Uterus (tissue), 4 donors: ENCODE measurements around the gene PTPRG. TPM values are rescaled to one million over a fixed set of nuclear protein-coding genes. Genes with fewer than 3 reads are reported as not detected.

Source experiments
- DNase-seq, 2 donors: peaks; one replicate each; pipeline ENCODE4 v3.0.0-alpha.2; 2019 to 2020
- H3K27ac ChIP-seq, 2 donors: fragments of 200-600 bp; sonication (generic); 1 replicate in 1 of 2; 2 replicates in 1 of 2; pipeline ENCODE4 v1.5.1; 2016 to 2018
- H3K27me3 ChIP-seq, 2 donors: fragments of 200-600 bp; sonication (generic); one replicate each; pipeline ENCODE4 v1.5.1; 2018 to 2019; ENCODE audit warnings: control low read depth in 1 of 2
- H3K36me3 ChIP-seq, 2 donors: fragments of 200-600 bp; sonication (generic); one replicate each; pipeline ENCODE4 v1.5.1; 2019; ENCODE audit warnings: control low read depth in 1 of 2
- H3K4me1 ChIP-seq, 2 donors: fragments of 200-600 bp; sonication (generic); one replicate each; pipeline ENCODE4 v1.5.1; 2018 to 2019; ENCODE audit warnings: control low read depth in 1 of 2
- H3K4me3 ChIP-seq, 2 donors: fragments of 200-600 bp; sonication (generic); 1 replicate in 1 of 2; 2 replicates in 1 of 2; pipeline ENCODE4 v1.5.1; 2018 to 2019; ENCODE audit warnings: mild to moderate bottlenecking in 1 of 2
- H3K9me3 ChIP-seq, 2 donors: fragments of 200-600 bp; sonication (generic); one replicate each; pipeline ENCODE4 v1.5.1; 2019; ENCODE audit warnings: control low read depth in 1 of 2
- CTCF ChIP-seq, 4 experiments: fragments of 200-600 bp in 2 of 4; fragments of 450-650 bp in 2 of 4; sonication (generic) in 2 of 4; IDR thresholded peaks; one replicate each; pipeline ENCODE4 v1.5.1; 2016 to 2019; ENCODE audit warnings: antibody characterized with exemption in 4 of 4, mild to moderate bottlenecking in 2 of 4, moderate library complexity in 1 of 4
- POLR2A ChIP-seq, 2 donors: fragments of 450-650 bp; IDR thresholded peaks; one replicate each; pipeline ENCODE4 v1.6.1; 2016; ENCODE audit warnings: antibody characterized with exemption in 2 of 2, mild to moderate bottlenecking in 1 of 2, moderate library complexity in 1 of 2
- intact Hi-C: fragments of 100-400 bp; cut with DNase I; formaldehyde crosslinking; loops from one replicate; pipeline ENCODE4 v1.15.1; 2023; ENCODE audit warnings: low total_unique reads
- total RNA-seq, 4 donors: library from RNA; depleted of rRNA in 3 of 4; stranded (reverse); fragments of >200 nt in 3 of 4; gene quantifications; one replicate each; pipeline versions ENCODE4 v1.1.0 to v1.2.4, GENCODE V29; 2014 to 2023
- donor health status: DM: yes; HTN: yes; CAD: no.

Gene PTPRG
- total RNA-seq, 4 donors from 2014 or later, result 43.5 to 136 (median 62.6) TPM

- Histone ChIP-seq H3K36me3 (no peaks in the 10 kb centered on the region), H3K4me1 (no peaks in the 10 kb centered on the region), H3K27me3 (no peaks in the 10 kb centered on the region), H3K4me3 (no peak overlapping the region), H3K9me3 (no peaks in the 10 kb centered on the region), H3K27ac (no peak overlapping the region)
- intact Hi-C loops, result no loop called here
- DNase-seq, result no peak
- TF ChIP-seq CTCF (IDR thresholded peaks at IDR 0.05), result no peak
- no peak for TF ChIP-seq POLR2A (IDR thresholded peaks at IDR 0.05)
These were observed 11.5 kb downstream of the PTPRG start for GRCh38 chr3:61572879-61573278.

- Histone ChIP-seq H3K9me3 (no peaks in the 10 kb centered on the region), H3K27me3 (no peaks in the 10 kb centered on the region), H3K36me3 (no peaks in the 10 kb centered on the region), H3K4me3 (no peak overlapping the region), H3K4me1 (no peaks in the 10 kb centered on the region), H3K27ac (no peak overlapping the region)
- TF ChIP-seq CTCF (IDR thresholded peaks at IDR 0.05), result no peak
- no peak for TF ChIP-seq POLR2A (IDR thresholded peaks at IDR 0.05)
- DNase-seq, result no peak
- intact Hi-C loops, result no loop called here
These were observed 12.1 kb downstream of the PTPRG start for GRCh38 chr3:61573441-61573840.

GRCh38 chr3:61574854-61575253, 13.5 kb downstream of the PTPRG start:
- H3K27ac ChIP-seq, result no peak overlapping the region
- DNase-seq, result no peak
- H3K4me3 ChIP-seq, result no peak overlapping the region
- H3K4me1 ChIP-seq, result no peaks in the 10 kb centered on the region
- H3K36me3 ChIP-seq, result no peaks in the 10 kb centered on the region
- no peaks in the 10 kb centered on the region for H3K27me3 ChIP-seq
- TF ChIP-seq CTCF (IDR thresholded peaks at IDR 0.05) (no peak), POLR2A (IDR thresholded peaks at IDR 0.05) (no peak)
- H3K9me3 ChIP-seq, result no peaks in the 10 kb centered on the region
- intact Hi-C loops, result no loop called here

- no peak for DNase-seq
- Histone ChIP-seq H3K4me1 (no peaks in the 10 kb centered on the region), H3K9me3 (no peaks in the 10 kb centered on the region), H3K27me3 (no peaks in the 10 kb centered on the region), H3K36me3 (no peaks in the 10 kb centered on the region), H3K27ac (no peak overlapping the region), H3K4me3 (no peak overlapping the region)
- TF ChIP-seq CTCF (IDR thresholded peaks at IDR 0.05) (no peak), POLR2A (IDR thresholded peaks at IDR 0.05) (no peak)
- intact Hi-C loops, result no loop called here
These were observed 14.5 kb downstream of the PTPRG start for GRCh38 chr3:61575893-61576292.

- intact Hi-C loops, result no loop called here
- Histone ChIP-seq H3K27ac (no peak overlapping the region), H3K9me3 (no peaks in the 10 kb centered on the region), H3K27me3 (no peaks in the 10 kb centered on the region), H3K4me1 (no peaks in the 10 kb centered on the region), H3K36me3 (no peaks in the 10 kb centered on the region), H3K4me3 (no peak overlapping the region)
- no peak for DNase-seq
- TF ChIP-seq CTCF (IDR thresholded peaks at IDR 0.05) (no peak), POLR2A (IDR thresholded peaks at IDR 0.05) (no peak)
These were observed 16.4 kb downstream of the PTPRG start for GRCh38 chr3:61577760-61578159.
